ENCODE measurements around the gene GDPD3.

DNA sequence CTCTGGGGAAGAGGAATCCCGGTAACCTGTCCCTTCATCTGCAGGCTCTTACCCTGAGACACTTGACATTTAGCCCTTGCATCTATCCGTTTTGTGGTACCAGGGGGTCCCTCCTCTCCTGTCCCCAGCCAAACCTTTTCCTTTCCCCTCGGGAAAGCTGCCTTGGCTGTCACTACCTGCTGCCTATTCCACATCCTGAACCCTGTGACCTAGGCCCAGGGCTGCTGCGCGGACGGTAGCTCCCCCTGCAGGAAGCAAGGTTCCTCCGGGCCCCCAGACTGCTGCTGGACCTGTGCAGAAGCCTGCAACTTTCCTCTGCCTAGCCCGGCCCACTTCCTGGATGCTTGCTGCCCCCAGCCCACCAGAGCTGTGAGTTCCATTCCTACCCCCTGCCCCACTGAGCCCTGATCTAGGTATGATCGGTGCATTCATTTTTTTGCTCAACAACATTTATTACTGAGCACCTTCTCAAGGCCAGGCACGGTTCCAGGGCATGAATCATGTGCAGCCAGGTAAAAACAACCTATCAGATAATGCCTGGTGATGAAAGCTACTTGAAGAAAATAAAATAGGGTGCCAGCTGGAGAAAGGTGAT, 58.3 kb downstream of the GDPD3 start:
- no peak for TF ChIP-seq PKNOX1 (IDR thresholded peaks at IDR 0.05)
- no peak for TF ChIP-seq FOXM1 (IDR thresholded peaks at IDR 0.05; ENCODE audit: borderline replicate concordance)
- TF ChIP-seq ZNF384 (IDR thresholded peaks at IDR 0.05), result no peak
- TF ChIP-seq SUZ12 (IDR thresholded peaks at IDR 0.05), result no peak
- TF ChIP-seq ARNT (IDR thresholded peaks at IDR 0.05), result no peak
- TF ChIP-seq SP1 (IDR thresholded peaks at IDR 0.05), result no peak
- no peak for TF ChIP-seq BHLHE40 (IDR thresholded peaks at IDR 0.05; ENCODE audit: borderline replicate concordance)
- TF ChIP-seq FOXA1 (IDR thresholded peaks at IDR 0.05), result no peak

Measured in HEK293T (cell line).